ENCODE results near the gene TPR. TPM values are rescaled to one million over a fixed set of nuclear protein-coding genes. Genes with fewer than 3 reads are reported as not detected.
"Not testable (repeated sequence)": the region's sequence is repeated elsewhere in the genome, so short reads cannot be mapped to it uniquely, and the experiment has no call there.

Gene TPR
- total RNA-seq, 2 donors from 2014 or later: 133 to 151 TPM

DNA sequence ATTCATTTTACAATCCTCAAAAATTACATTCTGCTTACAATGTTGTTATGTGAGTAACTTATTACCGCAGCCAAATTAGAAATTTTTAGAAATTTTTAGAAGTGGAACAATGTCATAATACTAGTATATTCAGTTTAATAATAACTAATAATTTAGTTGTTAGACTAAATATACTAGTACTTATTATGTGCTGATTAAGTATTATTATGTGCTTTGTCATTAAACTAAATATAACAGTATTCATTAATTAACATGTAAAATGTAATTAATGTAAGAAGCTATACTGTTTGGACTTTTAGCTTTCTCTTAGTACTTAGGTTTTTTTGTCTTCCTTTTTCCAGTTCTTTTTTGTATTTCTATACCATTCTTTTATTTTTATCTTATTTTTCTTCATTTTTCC lies 15.9 kb upstream of the TPR start:
- ATAC-seq (replicated peaks in 1 of 2) (no peak), DNase-seq (no peak)
- no peaks in the 10 kb centered on the region for H3K9me3 Mint-ChIP-seq
- no peak overlapping the region for H3K27ac Mint-ChIP-seq
- no peak overlapping the region for H3K4me3 Mint-ChIP-seq
- peaks cover 2 to 24% of the 10 kb centered on the region in 2 donors for H3K36me3 Mint-ChIP-seq (ENCODE audit: insufficient read depth in 2 of 2)
- H3K27me3 Mint-ChIP-seq (ENCODE audit: low read depth): no peaks in the 10 kb centered on the region
- no peaks in the 10 kb centered on the region for H3K4me1 Mint-ChIP-seq (ENCODE audit: low read depth)

DNA sequence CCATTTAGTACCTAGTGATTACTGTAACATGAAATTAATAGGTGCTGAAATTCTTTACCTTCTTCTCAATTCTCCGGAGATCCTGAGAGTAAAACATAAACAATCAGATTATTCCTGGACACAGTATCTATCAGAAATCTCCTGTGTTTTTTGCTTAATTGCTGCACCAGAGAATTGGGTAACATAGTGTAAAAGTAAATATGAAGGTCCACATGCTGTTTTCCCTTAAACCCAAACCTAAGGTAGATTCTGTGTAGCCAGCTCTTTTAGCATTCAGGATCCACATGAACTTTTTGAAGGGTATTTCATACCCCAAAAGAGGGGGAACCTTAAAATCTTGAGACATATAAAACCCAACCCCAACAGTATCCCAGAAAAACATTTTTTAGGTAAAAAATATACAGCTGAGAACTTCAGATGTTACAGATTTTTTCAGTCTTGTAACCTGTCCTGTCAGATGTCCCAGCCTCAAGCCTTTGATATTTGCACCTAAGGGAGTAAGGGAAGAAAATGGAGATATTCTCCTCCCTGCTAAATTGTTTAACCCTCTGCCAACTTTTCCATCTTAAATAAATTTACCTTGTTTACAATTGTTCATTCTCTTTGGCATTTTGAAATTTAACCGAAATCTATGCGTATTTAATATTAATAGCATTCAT lies 11.8 kb upstream of the TPR start:
- no peak for ATAC-seq (replicated peaks in 1 of 2)
- H3K9me3 Mint-ChIP-seq: no peaks in the 10 kb centered on the region
- no peak overlapping the region for H3K27ac Mint-ChIP-seq
- no peaks in the 10 kb centered on the region for H3K27me3 Mint-ChIP-seq (ENCODE audit: low read depth)
- H3K4me1 Mint-ChIP-seq (ENCODE audit: low read depth): peaks cover 2% of the 10 kb centered on the region
- no peak for DNase-seq
- H3K4me3 Mint-ChIP-seq: no peak overlapping the region
- H3K36me3 Mint-ChIP-seq (ENCODE audit: insufficient read depth in 2 of 2): peaks cover 1 to 11% of the 10 kb centered on the region in 2 donors

DNA sequence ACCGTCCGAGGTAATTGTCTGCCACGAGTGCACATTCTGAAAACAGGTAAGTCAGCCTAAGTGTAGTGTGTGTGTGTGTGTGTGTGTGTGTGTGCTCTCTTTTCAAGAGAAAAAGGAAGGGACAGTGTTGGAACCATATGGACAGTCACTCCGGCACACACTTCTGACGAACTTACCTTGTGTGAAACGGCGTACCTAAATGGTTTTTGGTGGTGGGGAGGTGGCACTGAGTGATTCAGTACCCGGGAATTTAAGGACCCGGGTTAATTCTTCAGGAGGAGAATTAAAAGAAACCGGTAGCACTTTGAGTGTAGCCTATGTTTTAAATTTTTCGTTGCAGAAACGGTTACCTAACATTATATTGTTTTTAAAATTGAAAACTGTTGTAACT lies 871 bp upstream of the TPR start:
- Mint-ChIP-seq H3K4me3 (peak overlapping the region; percentile 98 to 100), H3K27ac (peak overlapping the region; percentile 99), H3K9me3 (no peaks in the 10 kb centered on the region), H3K36me3 (ENCODE audit: insufficient read depth in 2 of 2) (peaks cover 14 to 18% of the 10 kb centered on the region in 2 donors), H3K27me3 (ENCODE audit: low read depth) (no peaks in the 10 kb centered on the region), H3K4me1 (ENCODE audit: low read depth) (peaks cover 59% of the 10 kb centered on the region)
- ATAC-seq (replicated peaks in 1 of 2) (peak; percentile 4 to 12), DNase-seq (no peak)

DNA sequence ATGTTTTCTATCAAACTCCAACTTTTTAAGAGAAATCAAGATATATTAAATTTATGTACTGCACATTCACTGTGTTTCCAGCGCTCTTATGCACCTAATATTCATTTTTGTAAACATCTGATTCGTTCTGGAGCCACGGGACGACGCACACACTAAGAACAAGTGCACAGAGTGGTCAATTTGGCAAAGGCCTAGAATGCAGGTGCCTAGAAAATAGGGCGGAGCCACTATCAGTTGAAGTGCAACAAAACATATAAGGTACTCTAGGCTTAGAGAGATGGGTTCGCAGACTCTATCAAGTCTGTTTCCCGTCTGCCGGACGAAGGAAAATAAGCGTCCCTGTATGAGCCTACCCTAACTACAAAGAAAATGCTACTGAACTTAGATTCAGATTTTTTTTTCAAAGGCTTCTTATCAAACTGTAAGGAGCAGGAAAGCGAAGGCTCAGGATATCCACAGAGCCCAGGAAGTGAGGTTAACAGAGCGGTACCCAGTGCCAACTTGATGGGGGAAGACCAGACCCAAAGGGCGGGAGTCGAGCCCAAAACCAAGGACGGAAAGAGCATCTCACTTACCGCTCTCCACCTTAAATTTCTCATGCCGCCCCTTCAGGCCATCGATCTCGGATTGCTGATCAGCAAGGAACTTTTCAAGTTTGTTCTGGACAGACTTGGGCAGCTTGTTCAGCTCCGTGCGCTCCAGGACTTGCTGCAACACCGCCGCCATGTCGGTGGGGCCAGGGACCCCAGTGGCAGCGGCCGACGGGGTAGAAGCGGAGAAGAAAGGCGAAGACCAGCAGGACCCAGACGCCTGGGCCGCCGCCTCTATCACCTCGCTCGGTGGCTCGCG lies 526 bp downstream of the TPR start:
- Mint-ChIP-seq H3K4me1 (ENCODE audit: low read depth) (peaks cover 67% of the 10 kb centered on the region), H3K36me3 (ENCODE audit: insufficient read depth in 2 of 2) (peaks cover 16 to 23% of the 10 kb centered on the region in 2 donors), H3K4me3 (peak overlapping the region; percentile 98 to 100), H3K27ac (peak overlapping the region; percentile 99), H3K9me3 (no peaks in the 10 kb centered on the region), H3K27me3 (ENCODE audit: low read depth) (no peaks in the 10 kb centered on the region)
- peak; percentile 21 to 23 for ATAC-seq (replicated peaks in 1 of 2)
- peak; percentile 34 to 49 for DNase-seq

DNA sequence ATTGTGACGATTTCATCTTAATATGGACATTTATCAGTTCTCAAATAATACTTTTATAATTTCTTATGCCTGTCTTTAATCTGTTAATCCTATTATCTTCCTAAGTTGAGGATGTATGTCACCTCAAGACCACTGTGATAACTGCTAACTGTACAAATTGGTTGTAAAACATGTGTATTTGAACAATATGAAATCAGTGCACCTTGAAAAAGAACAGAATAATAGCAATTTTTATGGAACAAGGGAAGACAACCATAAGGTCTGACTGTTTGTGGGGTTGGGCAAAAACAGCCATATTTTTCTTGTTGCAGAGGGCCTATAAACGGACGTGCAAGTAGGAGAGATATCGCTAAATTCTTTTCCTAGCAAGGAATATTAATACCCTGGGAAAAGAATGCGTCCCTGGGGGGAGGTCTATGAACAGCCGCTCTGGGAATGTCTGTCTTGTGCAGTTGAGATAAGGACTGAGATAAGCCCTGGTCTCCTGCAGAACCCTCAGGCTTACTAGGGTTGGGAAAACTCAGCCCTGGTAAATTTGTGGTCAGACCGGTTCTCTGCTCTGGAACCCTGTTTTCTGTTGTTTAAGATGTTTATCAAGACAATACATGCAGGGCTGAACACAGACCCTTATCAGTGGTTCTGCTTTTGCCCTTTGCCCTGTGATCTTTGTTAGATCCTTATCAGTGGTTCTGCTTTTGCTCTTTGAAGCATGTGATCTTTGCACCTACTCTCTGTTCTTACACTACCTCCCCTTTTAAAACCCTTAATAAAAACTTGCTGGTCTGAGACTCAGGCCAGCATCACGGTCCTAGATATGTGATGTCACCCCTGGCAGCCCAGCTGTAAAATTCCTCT lies 27.0 kb downstream of the TPR start:
- peaks cover 15 to 56% of the 10 kb centered on the region in 2 donors for H3K36me3 Mint-ChIP-seq (ENCODE audit: insufficient read depth in 2 of 2)
- not testable (repeated sequence) for H3K9me3 Mint-ChIP-seq; H3K27me3 Mint-ChIP-seq (ENCODE audit: low read depth); ATAC-seq (replicated peaks in 1 of 2); H3K4me3 Mint-ChIP-seq; DNase-seq; H3K4me1 Mint-ChIP-seq (ENCODE audit: low read depth)
- peak overlapping the region; percentile 13 for H3K27ac Mint-ChIP-seq

DNA sequence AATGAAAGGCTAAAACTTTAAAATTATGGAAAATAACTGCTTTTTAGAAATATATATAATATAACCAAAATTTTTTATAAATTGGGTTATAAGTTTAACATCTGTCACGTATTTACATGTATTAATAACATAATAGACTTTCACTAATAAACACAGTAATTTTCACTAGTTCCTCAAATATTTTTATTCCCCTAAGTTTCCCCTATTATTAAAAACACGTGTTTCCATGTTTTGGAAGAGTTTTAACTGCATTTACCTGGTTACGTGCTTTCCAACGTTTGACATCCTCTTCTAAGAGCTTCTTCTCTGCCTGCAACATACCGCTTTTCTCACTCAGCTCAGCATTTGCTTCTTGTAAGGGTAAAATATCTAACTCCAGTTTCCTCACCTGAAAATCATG lies 34.3 kb downstream of the TPR start:
- ATAC-seq (replicated peaks in 1 of 2): no peak
- H3K36me3 Mint-ChIP-seq (ENCODE audit: insufficient read depth in 2 of 2): peaks cover 10 to 47% of the 10 kb centered on the region in 2 donors
- H3K27me3 Mint-ChIP-seq (ENCODE audit: low read depth): no peaks in the 10 kb centered on the region
- no peak for DNase-seq
- no peaks in the 10 kb centered on the region for H3K4me1 Mint-ChIP-seq (ENCODE audit: low read depth)
- no peak overlapping the region for H3K4me3 Mint-ChIP-seq
- H3K9me3 Mint-ChIP-seq: no peaks in the 10 kb centered on the region
- no peak overlapping the region for H3K27ac Mint-ChIP-seq

DNA sequence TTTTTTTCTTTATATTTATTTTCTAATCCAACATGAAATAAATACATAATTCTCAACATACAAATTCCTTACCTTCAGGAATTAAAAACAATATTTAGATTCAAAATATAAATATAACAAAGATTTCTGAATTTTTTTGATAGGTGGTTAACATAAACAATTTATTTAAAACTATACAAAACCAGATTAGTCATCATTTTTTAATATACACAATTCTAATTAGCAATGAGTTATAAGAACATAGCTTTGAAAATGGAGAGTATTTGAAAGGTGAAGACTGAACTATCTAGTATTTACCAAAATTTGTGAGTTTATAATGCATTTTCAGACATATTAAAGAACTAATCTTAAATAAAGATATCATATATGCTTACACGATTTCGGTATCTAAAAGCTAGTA lies 37.5 kb downstream of the TPR start:
- DNase-seq (no peak), ATAC-seq (replicated peaks in 1 of 2) (no peak)
- H3K27ac Mint-ChIP-seq: no peak overlapping the region
- peaks cover 7 to 51% of the 10 kb centered on the region in 2 donors for H3K36me3 Mint-ChIP-seq (ENCODE audit: insufficient read depth in 2 of 2)
- H3K9me3 Mint-ChIP-seq: no peaks in the 10 kb centered on the region
- no peaks in the 10 kb centered on the region for H3K27me3 Mint-ChIP-seq (ENCODE audit: low read depth)
- no peaks in the 10 kb centered on the region for H3K4me1 Mint-ChIP-seq (ENCODE audit: low read depth)
- no peak overlapping the region for H3K4me3 Mint-ChIP-seq

DNA sequence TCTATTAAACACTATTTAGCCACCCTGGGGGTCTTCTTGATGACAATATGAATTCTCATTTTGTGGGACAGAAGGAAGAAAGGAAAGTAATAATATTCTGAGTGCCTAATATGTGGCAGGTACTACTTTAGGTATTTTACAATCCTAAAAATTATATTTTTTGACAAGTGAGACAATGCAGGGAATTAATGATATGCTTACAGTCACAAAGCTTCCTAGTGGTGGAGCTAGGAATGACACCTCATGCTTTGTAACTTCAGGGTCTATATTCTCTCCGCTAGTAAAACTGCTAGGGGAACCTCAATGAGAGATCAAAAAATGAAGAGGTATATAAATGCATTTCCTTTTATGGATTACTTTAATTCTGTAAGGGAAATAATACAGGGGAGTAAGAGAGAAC lies 44.3 kb downstream of the TPR start:
- Mint-ChIP-seq H3K27me3 (ENCODE audit: low read depth) (no peaks in the 10 kb centered on the region), H3K9me3 (no peaks in the 10 kb centered on the region), H3K27ac (no peak overlapping the region), H3K4me3 (no peak overlapping the region), H3K36me3 (ENCODE audit: insufficient read depth in 2 of 2) (peaks cover 9 to 39% of the 10 kb centered on the region in 2 donors), H3K4me1 (ENCODE audit: low read depth) (no peaks in the 10 kb centered on the region)
- no peak for DNase-seq
- ATAC-seq (replicated peaks in 1 of 2): no peak

DNA sequence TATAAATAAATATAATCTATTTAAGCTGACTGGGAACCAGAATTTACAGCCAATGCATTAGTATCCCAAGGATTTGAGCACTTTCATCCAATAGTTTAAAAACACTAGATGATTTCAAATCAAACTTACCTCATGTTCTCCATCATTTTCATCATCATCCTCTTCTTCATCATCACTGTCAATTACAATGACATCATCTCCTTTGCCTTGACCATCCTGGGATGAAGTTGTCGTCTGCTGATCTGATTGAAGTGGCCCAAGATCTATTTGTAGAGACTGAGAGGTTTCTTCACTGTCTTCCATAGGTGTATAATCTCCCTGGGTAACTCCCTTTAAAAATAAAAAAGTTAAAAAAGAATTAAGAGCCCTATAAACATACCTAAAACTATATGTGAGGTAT lies 47.7 kb downstream of the TPR start:
- DNase-seq (no peak), ATAC-seq (replicated peaks in 1 of 2) (peak in 1 of 2 donors; percentile 31)
- Mint-ChIP-seq H3K27ac (no peak overlapping the region), H3K4me3 (no peak overlapping the region), H3K27me3 (ENCODE audit: low read depth) (no peaks in the 10 kb centered on the region), H3K4me1 (ENCODE audit: low read depth) (peaks cover 5% of the 10 kb centered on the region), H3K9me3 (no peaks in the 10 kb centered on the region), H3K36me3 (ENCODE audit: insufficient read depth in 2 of 2) (peaks cover 8 to 40% of the 10 kb centered on the region in 2 donors)

DNA sequence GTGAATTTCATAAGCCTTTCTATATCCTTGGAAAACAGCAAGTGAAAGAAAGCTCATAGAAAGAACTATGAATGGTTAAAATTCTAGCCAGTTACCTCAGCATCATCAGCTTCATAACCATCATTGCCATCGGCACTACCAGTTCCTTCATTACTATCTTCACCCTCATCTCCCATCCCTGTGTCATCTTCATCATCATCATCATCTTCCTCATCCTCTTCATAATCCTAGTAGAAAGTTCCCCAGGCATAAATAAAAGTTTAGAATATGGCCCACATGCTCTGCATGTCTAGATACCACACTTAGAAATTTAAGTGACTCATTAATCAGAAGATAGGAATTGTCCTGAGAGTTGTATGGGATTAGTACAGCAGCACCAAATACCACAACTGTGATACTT lies 49.0 kb downstream of the TPR start:
- Mint-ChIP-seq H3K4me3 (no peak overlapping the region), H3K4me1 (ENCODE audit: low read depth) (peaks cover 5% of the 10 kb centered on the region), H3K27ac (peak overlapping the region; percentile 0), H3K27me3 (ENCODE audit: low read depth) (no peaks in the 10 kb centered on the region), H3K9me3 (no peaks in the 10 kb centered on the region), H3K36me3 (ENCODE audit: insufficient read depth in 2 of 2) (peaks cover 11 to 51% of the 10 kb centered on the region in 2 donors)
- ATAC-seq (replicated peaks in 1 of 2): no peak
- no peak for DNase-seq

DNA sequence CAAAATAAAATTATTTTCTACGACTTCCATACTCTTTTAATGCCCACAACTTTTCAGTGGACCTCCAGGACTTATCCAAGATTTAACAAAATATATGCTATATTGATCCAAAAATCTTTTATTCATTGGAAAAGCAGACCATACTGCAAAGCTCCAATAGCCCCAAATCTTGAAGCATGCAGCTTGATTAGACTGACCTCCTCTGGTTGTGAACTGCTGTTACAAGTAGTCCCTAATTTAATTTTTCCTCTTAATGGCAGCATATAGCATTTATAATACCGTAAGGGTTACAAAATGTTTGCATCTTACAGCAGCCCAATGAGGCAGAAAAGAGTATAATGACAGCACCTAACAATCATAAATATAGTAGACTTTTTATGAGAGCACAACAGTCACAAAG lies 49.8 kb downstream of the TPR start:
- Mint-ChIP-seq H3K9me3 (no peaks in the 10 kb centered on the region), H3K4me3 (no peak overlapping the region), H3K27me3 (ENCODE audit: low read depth) (no peaks in the 10 kb centered on the region), H3K4me1 (ENCODE audit: low read depth) (peaks cover 12% of the 10 kb centered on the region), H3K36me3 (ENCODE audit: insufficient read depth in 2 of 2) (peaks cover 10 to 52% of the 10 kb centered on the region in 2 donors), H3K27ac (no peak overlapping the region)
- DNase-seq: no peak
- no peak for ATAC-seq (replicated peaks in 1 of 2)

DNA sequence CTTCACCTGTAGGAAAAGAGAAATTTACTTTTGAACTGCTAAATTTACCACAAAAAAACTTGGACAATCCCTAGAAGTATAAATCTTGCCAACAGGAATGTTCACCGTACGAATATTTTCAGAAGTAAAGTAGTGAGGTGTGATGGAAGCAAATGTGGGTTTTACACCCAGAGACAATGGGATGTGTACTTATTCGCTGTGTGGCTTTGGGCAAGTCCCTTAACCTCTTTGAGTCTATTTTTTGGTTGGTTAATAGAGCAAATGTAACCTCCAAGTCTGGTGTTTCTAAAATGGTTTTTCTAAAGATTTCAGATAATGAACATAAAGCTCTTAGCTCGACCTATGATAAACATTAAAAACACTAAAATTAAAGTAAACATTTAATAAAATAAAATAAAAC lies 51.2 kb downstream of the TPR start:
- no peak overlapping the region for H3K27ac Mint-ChIP-seq
- DNase-seq (no peak), ATAC-seq (replicated peaks in 1 of 2) (no peak)
- H3K9me3 Mint-ChIP-seq: no peaks in the 10 kb centered on the region
- H3K36me3 Mint-ChIP-seq (ENCODE audit: insufficient read depth in 2 of 2): peaks cover 12 to 56% of the 10 kb centered on the region in 2 donors
- H3K4me3 Mint-ChIP-seq: peak overlapping the region in 1 of 2 donors; percentile 8
- peaks cover 14% of the 10 kb centered on the region for H3K4me1 Mint-ChIP-seq (ENCODE audit: low read depth)
- H3K27me3 Mint-ChIP-seq (ENCODE audit: low read depth): no peaks in the 10 kb centered on the region

DNA sequence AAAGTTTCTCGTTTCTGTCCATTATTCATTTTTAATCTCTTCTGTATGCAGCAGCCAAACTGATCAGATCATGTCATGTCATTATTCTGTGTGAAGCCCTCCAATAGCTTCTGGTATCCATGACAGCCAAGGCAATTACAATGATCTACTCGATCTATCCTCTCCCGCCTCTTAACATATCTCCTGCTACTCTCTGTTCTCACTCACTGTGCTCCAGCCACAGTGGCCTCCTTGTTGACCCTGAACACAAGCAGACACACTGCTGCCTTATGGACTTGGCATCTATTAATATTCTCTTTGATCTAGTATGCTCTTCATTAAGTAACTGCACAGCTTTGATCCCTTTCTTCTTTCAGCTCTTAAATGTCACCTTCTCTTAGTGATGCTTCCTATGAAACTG lies 59.5 kb downstream of the TPR start:
- no peaks in the 10 kb centered on the region for H3K27me3 Mint-ChIP-seq (ENCODE audit: low read depth)
- H3K4me1 Mint-ChIP-seq (ENCODE audit: low read depth): peaks cover 5% of the 10 kb centered on the region
- no peak for DNase-seq
- peak overlapping the region; percentile 55 for H3K27ac Mint-ChIP-seq
- no peak overlapping the region for H3K4me3 Mint-ChIP-seq
- no peaks in the 10 kb centered on the region for H3K9me3 Mint-ChIP-seq
- peaks cover 7 to 37% of the 10 kb centered on the region in 2 donors for H3K36me3 Mint-ChIP-seq (ENCODE audit: insufficient read depth in 2 of 2)
- ATAC-seq (replicated peaks in 1 of 2): no peak

Measured in activated T-cell treated with anti-CD3 and anti-CD28 coated beads, Interleukin-2, amount 50 U/mL, for 72 hours (primary cell).